SK-N-SH (cell line): Measurements from ENCODE around the gene HIPK2.

ENCODE experiments used
- CTCF ChIP-seq: fragments of 200-600 bp; sonication (generic); IDR thresholded peaks from 2 replicates; pipeline ENCODE4 v1.6.1; 2017; ENCODE audit warnings: antibody characterized with exemption, mild to moderate bottlenecking, moderate library complexity
- NFIC ChIP-seq: IDR thresholded peaks from 2 replicates; pipeline ENCODE4 v1.4.0; 2012; ENCODE audit warnings: borderline replicate concordance
- NRF1 ChIP-seq: IDR thresholded peaks from 2 replicates; pipeline ENCODE4 v1.6.1; 2012; ENCODE audit warnings: low read depth, mild to moderate bottlenecking, low read length
- POLR2AphosphoS5 ChIP-seq: IDR thresholded peaks from 2 replicates; pipeline ENCODE4 v1.6.1; 2012; ENCODE audit warnings: low read depth, low read length
- RCOR1 ChIP-seq: fragments of 150-350 bp; IDR thresholded peaks from 2 replicates; pipeline ENCODE4 v1.6.1; 2017; ENCODE audit warnings: antibody characterized with exemption, low read length
- TCF12 ChIP-seq: IDR thresholded peaks from 2 replicates; pipeline ENCODE4 v1.4.0; 2012
- YY1 ChIP-seq: IDR thresholded peaks from 2 replicates; pipeline ENCODE4 v1.4.0; 2012; ENCODE audit warnings: low read depth, mild to moderate bottlenecking

GRCh38 chr7:139782932-139783331 is 5.1 kb upstream of the HIPK2 start:
- TF ChIP-seq CTCF (no peak), NRF1 (no peak), YY1 (no peak), NFIC (no peak), POLR2AphosphoS5 (no peak), TCF12 (no peak), RCOR1 (no peak)
